Activated T-cell treated with anti-CD3 and anti-CD28 coated beads, Interleukin-2, amount 50 U/mL, for 48 hours (primary cell): ENCODE measurements around the gene NIBAN1.
"Not testable (repeated sequence)": the region's sequence is repeated elsewhere in the genome, so short reads cannot be mapped to it uniquely, and the experiment has no call there.

ENCODE experiments used
- DNase-seq, 2 experiments: peaks; one replicate each; pipeline ENCODE4 v3.0.0-alpha.2; 2020

The NIBAN1 gene

GRCh38 chr1:184974056-184974836 lies at the start of gene NIBAN1:
TSS of gene NIBAN1 (minus strand) at chr1:184974508. CDS start at chr1:184974356, 152 bp downstream.
- peak; percentile 75 to 82 for DNase-seq

DNA sequence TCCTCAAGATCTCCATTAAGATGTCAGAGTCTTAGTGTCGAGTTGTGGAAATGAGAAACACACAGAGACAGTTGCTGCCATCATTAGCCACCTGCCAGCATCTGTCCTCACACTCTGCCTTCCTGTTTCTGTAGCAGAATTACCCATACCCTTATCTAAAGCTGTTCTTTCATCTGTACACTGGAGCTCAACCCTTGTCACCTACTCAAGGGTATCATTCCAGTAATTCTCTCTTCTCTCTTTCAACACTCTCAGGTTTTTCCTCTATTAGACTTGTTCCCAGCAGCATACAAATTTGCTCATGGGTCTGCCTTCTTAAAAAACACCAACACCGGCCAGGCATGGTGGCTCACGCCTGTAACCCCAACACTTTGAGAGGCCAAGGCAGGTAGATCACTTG lies 43.7 kb upstream of the NIBAN1 start:
- DNase-seq, result no peak

DNA sequence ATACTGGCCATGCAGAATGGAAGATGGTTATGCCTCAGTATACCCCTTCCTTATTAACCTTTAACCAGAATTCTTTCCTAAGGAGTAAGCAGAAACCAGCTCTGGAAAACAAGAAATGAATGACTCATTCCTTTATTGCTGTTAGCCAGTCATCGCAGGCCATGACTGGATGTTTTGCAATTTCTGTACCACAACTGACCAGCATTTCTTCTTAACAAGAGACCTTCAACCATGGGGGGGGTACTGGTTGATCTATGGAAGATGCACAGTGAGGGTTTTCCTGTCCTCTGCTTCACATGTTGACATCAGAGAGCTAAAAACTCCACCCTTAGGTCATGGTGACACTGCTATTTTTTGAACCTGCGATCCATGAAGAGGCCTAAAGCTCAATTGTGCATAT lies 43.0 kb upstream of the NIBAN1 start:
- no peak for DNase-seq

GRCh38 chr1:185016880-185017279 lies 42.6 kb upstream of the NIBAN1 start:
- DNase-seq, result no peak

GRCh38 chr1:185015631-185016030 lies 41.3 kb upstream of the NIBAN1 start:
- DNase-seq, result no peak

GRCh38 chr1:185014941-185015340 lies 40.6 kb upstream of the NIBAN1 start:
- no peak for DNase-seq

- DNase-seq, result no peak
Observed at GRCh38 chr1:185010361-185010760, 36.1 kb upstream of the NIBAN1 start.

- DNase-seq, result no peak
Observed at GRCh38 chr1:185008838-185009237, 34.5 kb upstream of the NIBAN1 start.

GRCh38 chr1:185001312-185001880 lies 27.1 kb upstream of the NIBAN1 start:
- DNase-seq, result not testable (repeated sequence)

- not testable (repeated sequence) for DNase-seq
Observed at GRCh38 chr1:184999974-185000373, 25.7 kb upstream of the NIBAN1 start.

DNA sequence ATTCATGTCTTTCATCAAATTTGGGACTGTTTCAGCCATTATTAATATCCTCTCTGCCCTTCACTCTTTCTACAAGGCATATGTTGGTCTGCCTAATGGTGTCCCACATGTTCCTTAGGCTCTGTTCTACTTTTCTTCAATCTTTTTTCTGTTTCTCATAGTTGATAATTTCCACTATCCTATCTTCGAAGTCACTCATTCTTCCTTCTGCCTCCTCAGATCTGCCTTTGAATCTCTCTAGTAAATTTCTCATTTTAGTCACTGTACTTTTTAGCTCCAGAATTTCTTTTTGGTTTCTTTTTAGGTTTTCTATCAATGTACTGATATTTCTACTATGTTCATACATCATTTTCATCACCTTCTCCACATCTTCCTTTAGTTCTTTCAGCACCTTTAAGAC lies 20.0 kb upstream of the NIBAN1 start:
- no peak for DNase-seq

GRCh38 chr1:184992271-184992670 lies 18.0 kb upstream of the NIBAN1 start:
- no peak for DNase-seq

DNA sequence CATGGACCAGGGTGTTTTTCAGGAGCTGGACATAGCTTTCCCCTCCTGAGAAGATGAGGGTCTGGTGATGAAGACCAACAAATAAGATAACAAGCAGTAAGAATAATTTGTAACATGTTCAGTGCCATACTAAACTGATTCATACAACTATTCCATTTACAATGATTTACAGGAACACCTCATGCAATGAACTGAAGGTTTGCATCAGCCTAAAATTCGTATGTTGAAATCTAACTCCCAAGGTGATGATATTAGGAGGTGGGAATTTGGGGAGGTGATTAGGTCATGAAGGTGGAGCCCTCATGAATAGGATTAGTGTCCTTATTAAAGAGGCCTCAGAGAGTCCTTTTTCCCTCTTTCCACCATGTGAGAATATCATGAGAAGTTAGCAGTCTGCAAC lies 15.9 kb upstream of the NIBAN1 start:
- no peak for DNase-seq

DNA sequence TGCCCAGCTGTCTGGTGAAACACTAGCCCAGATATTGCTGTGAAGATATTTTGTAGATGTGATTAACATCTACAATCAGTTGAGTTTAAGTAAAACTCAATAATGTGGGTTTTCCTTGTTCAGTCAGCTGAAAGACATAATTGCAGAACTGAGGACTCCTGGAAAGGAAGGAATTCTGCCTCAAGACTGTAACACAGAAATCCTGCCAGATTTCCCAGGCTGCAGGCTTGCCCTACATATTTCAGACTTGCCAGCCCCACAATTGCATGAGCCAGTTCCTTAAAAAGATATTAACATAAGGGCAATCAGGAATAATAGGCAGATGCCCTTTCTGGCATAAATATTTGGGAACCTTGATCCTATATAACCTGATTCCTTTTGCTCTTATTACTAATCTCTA lies 14.2 kb upstream of the NIBAN1 start:
- no peak for DNase-seq

DNA sequence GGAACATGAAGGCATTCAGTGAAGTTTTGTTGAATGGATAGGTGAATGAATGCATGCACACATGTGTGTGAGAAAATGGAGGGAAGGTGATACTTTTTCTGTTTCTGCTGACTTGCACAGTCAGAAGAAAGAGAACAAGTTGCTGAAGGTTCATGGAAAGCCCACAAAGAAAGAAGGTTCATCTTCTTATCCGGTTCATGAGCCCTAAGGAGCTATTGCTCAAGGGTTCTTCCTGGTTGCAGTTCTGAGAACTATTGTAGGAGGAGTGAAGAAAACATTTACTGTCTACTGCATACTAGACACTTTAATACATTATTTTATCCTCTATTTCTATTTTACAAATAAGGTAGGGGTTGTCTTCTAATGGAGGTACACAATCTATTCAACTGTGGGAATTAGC lies 13.4 kb upstream of the NIBAN1 start:
- DNase-seq, result no peak

DNA sequence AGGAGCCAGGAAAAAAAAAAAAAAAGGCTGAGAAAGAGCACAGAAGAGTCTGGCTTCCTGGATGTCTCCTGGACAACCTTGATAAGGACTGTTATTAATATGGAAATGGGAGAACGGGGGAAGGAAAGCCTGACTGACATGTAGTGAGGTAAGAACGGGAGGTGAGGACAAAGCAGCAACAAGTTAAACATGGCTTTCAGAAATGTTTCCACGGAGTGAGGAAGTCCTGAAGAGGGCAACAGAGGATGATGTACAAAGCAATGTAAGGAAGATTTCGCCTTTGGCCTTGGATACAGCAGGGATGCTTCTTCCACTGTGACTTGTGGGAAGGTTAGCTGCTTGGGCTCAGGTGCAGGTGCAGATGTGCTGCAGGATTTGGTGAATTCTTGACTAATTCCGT lies 11.9 kb upstream of the NIBAN1 start:
- DNase-seq, result no peak

GRCh38 chr1:184982002-184982954 lies 8.0 kb upstream of the NIBAN1 start:
- DNase-seq, result peak; percentile 79 to 84

GRCh38 chr1:184980726-184981125 lies 6.4 kb upstream of the NIBAN1 start:
- DNase-seq, result no peak

DNA sequence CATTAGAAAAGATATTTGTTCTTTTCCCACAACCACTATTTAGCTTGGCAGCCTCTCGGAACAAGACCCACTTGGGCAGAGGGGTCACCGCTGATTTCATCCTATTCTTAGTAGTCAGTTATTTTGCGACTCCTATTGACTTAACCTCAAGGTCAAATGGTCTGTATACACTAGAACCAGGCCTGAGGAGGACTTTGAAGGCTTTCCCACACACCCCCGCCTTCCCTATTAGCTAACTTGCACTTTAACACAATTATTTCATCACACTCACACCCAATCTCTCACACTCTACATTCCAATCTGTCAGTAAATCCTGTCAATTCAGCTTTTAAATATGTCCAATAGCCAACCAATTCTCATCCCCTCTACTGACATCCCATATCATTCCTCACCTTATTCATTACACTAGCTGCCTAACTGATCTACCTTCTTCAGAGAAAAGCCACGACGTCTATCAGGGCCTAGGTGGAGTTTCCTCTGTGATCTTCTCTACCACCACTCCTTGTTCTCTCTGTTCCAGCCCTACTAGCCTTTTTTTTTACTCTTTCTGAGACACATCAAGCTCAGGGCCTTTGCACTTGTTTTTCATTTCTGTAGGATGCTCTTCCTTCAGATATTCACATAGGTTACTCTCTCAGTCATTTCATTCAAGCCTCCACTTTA lies 1.0 kb upstream of the NIBAN1 start:
- DNase-seq, result no peak

GRCh38 chr1:184974837-184975115 lies 468 bp upstream of the NIBAN1 start:
- no peak for DNase-seq

GRCh38 chr1:184973272-184974055 lies 844 bp downstream of the NIBAN1 start:
- DNase-seq, result peak; percentile 79 to 81

- DNase-seq, result no peak
Observed at GRCh38 chr1:184972315-184973055, 1.8 kb downstream of the NIBAN1 start.
